Motor neuron (in vitro differentiated cells): ENCODE results near the gene SPARCL1. TPM values are rescaled to one million over a fixed set of nuclear protein-coding genes. Genes with fewer than 3 reads are reported as not detected.

Experiments used
- total RNA-seq, 8 experiments: library from RNA; unstranded; fragments of 300-600 nt; gene quantifications; 2 replicates each; pipeline versions ENCODE4 v1.2.3 to v1.2.4, GENCODE V29; 2022

The SPARCL1 gene
- total RNA-seq, 8 experiments from 2014 or later, result 0.36 to 473 (median 7.8) TPM

Other genes starting within 250 kb of the SPARCL1 start
- gene HSD17B13, start 206.5 kb downstream of the SPARCL1 start, total RNA-seq, result 10 to 100 TPM in 2 of 8 experiments, 1 to 10 TPM in 1, under 1 TPM in 5; 0.21 to 19.3 (median 0.65) TPM
- 10 to 100 TPM; 19.1 to 34.2 (median 22.3) TPM for gene HSD17B11, start 138.2 kb downstream of the SPARCL1 start, total RNA-seq
- gene NUDT9, start 106.8 kb downstream of the SPARCL1 start, total RNA-seq, result 10 to 100 TPM; 11.6 to 29.1 (median 16.4) TPM
- gene DSPP, start 79.2 kb upstream of the SPARCL1 start, total RNA-seq, result under 1 TPM in 7 of 8 experiments, not detected in 1; 0.05 to 0.24 (median 0.10) TPM
- gene DMP1, start 120.9 kb upstream of the SPARCL1 start, total RNA-seq, result under 1 TPM in 3 of 8 experiments, not detected in 5; 0.13 to 0.62 (median 0.31) TPM